Adipocyte (in vitro differentiated cells): Measurements from ENCODE around the gene ZCCHC24.

ENCODE experiments used
- DNase-seq: peaks from one replicate; pipeline ENCODE4 v3.0.0-alpha.2; 2015; ENCODE audit warnings: low read depth
- H3K27me3 ChIP-seq: replicated peaks from 2 replicates; pipeline ENCODE4 v1.7.0; 2013; ENCODE audit warnings: mild to moderate bottlenecking, low read length, moderate library complexity; ENCODE audit not compliant: control insufficient read depth, insufficient read depth
- H3K36me3 ChIP-seq: 2 replicates; pipeline ENCODE4 v1.7.0; 2013; ENCODE audit warnings: low read length, mild to moderate bottlenecking, moderate library complexity; ENCODE audit not compliant: control insufficient read depth, insufficient read depth, severe bottlenecking
- H3K4me1 ChIP-seq: 2 replicates; pipeline ENCODE4 v1.7.0; 2013; ENCODE audit warnings: mild to moderate bottlenecking, low read length, moderate library complexity; ENCODE audit not compliant: control insufficient read depth, insufficient read depth
- H3K4me3 ChIP-seq: 2 replicates; pipeline ENCODE4 v1.7.0; 2013; ENCODE audit warnings: mild to moderate bottlenecking, low read length, moderate library complexity
- H3K9ac ChIP-seq: 2 replicates; pipeline ENCODE4 v1.7.0; 2013; ENCODE audit warnings: mild to moderate bottlenecking, low read length, moderate library complexity
- H3K9me3 ChIP-seq: 2 replicates; pipeline ENCODE4 v1.7.0; 2013; ENCODE audit warnings: mild to moderate bottlenecking, low read length, moderate library complexity; ENCODE audit not compliant: control insufficient read depth

Gene ZCCHC24

DNA sequence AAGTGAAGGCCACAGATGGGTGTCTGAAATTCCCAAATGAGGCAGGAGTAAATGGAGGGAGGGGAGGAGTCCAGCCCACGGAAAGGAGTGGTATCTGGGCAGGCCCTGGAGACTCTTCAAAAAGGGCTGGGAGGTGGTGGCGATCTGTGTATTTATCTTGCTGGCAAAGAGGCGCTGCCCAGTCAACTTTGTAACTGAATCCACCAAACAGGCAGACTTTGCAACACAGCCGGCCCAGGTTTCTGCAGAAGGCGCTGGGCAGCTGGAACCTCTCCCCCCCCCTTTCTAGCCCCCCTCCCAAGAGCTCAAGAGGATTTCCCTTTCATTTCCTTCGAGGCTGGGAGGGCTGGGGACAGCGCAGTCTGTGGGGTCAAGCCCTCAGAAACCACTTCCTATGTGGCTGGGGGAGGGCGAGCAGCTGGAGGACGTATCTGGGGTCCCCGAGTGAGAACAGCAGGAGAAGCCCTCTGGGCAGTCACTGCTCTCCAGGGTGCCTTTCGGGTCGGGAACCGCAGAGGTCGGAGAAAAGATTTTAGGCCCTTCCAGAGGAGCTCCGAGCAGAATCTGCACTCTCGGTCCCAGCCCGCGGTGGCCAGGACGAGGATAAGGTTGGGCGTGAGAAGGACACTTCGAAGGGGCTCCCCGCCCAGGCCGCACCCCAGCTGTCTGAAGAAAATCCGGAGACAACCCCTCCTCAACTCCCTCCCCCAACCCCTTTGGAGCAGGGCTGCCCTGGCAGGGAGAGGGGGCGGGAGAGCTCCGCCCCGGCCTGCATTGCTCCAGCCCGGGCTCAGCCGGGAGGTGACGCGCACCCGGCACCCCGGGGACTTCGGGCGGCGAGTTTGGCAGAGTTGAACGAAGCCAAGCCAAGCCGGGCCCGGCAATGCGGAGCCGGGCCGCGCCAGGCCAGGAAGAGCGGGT, 965 bp downstream of the ZCCHC24 start:
- H3K27me3 ChIP-seq: no peaks in the 10 kb centered on the region
- H3K9me3 ChIP-seq: no peaks in the 10 kb centered on the region
- peak; percentile 78 for DNase-seq
- peaks cover 41% of the 10 kb centered on the region for H3K4me1 ChIP-seq
- peaks cover 18% of the 10 kb centered on the region for H3K36me3 ChIP-seq
- peak overlapping the region; percentile 97 for H3K4me3 ChIP-seq
- peak overlapping the region; percentile 99 for H3K9ac ChIP-seq

DNA sequence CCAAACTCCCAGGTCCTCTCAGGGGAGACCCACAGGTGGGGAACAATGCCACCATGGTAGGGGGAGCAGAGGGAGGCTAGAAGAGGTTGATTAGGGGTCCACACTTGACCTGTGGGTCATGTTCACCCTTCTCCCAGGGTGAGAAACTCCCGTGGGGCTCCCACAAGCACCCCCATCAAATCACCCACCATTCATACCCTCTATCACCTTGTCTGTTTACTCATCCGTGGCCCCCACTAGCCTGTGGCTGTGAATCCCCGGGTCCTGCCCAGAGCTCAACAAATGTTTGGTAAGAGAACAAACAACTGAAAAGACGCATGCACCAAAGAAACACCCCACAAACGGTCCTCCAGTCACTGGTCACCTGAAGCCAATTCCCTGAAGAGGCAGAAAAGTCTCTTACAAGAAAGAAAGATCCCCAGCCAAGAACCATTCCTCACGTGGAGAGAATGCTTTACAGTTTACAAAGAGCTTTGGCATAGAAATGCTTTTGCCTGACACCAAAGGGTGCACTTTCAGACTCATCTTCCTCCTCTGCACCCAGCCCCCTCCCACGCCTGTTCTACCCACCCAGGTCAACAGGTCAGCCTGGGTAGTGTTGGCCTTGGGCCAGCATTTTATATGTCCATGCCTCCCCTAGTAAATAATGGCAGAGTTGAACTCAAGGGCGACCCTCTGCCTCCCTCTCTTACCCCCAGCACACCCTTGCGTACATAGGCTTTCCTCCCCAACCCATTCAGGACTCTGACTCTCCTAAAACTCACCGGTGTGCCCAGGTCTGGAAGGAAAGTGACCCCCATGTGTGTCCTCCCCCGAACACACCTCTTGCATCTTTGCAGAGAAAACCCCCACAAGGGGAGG, 1.9 kb downstream of the ZCCHC24 start:
- Histone ChIP-seq H3K4me3 (peak overlapping the region; percentile 97), H3K9me3 (no peaks in the 10 kb centered on the region), H3K9ac (peak overlapping the region; percentile 99), H3K4me1 (peaks cover 50% of the 10 kb centered on the region), H3K36me3 (peaks cover 25% of the 10 kb centered on the region), H3K27me3 (no peaks in the 10 kb centered on the region)
- peak; percentile 42 for DNase-seq

DNA sequence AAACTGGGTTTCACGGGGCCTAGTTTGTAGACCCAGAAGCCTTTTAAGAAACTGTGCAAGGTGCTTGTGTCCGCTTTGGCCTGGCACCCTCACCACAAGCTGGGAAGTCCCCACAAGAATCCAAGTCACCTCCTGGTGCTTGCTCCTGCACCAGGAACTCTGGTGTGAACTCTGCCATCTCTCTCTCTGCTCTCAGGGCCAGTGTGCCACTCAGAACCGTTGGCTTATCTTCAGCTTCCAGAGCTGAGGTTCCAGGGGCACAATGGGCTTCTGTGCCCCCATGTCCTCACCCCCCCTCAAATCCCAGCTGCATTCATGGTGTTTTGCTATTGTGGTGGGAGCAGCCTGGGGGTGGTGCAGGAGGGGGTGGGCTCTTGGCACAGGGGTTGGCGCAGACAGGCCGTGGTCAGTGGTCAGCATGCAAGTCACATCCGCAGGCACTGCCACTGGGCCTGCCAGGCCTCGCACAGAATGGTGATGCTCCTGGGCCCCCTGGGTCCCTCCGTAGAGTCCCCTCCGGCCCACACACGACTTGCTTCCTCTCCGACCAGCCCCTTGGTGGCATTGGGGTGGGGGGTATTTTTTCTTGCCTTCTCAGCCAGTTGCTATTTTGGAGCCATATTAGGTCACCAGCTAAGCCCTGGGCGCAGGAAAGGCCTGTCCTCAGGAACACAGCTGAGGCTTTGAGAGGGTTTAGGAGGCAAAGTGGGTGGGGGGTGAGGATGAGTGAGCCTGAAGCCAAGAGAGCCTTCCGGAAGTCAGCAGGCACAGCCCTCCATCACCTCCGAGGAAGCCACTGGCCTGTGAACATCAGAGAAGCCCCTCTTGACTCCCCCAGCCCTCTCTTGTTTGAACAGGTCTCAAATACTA, 3.0 kb downstream of the ZCCHC24 start:
- Histone ChIP-seq H3K36me3 (peaks cover 30% of the 10 kb centered on the region), H3K27me3 (no peaks in the 10 kb centered on the region), H3K9ac (peak overlapping the region; percentile 99), H3K9me3 (no peaks in the 10 kb centered on the region), H3K4me3 (peak overlapping the region; percentile 97), H3K4me1 (peaks cover 61% of the 10 kb centered on the region)
- no peak for DNase-seq

DNA sequence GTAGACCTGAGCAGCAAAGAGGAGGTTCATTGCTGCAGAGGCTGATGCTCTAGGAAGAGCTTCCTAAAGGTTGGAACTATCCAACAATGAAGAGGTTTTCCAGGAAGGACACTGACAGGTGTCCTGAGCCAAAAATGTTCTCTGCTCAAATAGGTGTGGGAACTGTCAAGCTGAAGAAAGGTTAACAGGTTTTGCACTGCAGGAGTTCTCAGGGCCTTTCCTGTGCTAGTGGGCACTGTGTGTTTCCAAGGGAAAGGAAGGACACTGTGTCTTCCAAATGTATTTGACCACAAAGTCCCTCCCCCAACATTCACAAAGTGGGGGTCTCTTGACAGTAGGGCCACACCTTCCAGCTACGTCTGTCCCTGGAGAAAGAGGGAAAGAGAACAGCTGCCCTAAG, 4.0 kb downstream of the ZCCHC24 start:
- H3K4me1 ChIP-seq: peaks cover 67% of the 10 kb centered on the region
- H3K27me3 ChIP-seq: no peaks in the 10 kb centered on the region
- peak overlapping the region; percentile 97 for H3K4me3 ChIP-seq
- peak overlapping the region; percentile 99 for H3K9ac ChIP-seq
- H3K9me3 ChIP-seq: no peaks in the 10 kb centered on the region
- H3K36me3 ChIP-seq: peaks cover 39% of the 10 kb centered on the region
- no peak for DNase-seq

DNA sequence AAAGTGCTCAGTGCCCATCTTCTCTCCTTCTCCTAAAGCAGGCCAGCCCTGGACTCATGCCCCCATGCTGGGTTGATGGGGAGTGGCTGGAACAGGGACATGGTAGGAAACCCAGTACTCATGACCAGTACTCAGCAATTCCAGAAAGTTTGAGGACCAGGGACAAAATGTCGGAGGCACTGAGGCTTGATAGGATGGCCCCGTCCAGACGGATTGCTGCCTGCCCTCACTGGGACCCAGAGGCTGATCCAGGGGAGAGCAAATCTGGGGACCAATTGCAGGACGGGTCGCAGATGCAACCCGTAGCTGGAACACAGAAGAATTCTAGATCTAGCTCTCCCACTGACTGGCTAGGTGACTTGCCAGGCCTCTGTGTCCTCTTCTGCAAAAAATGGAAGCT, 5.1 kb downstream of the ZCCHC24 start:
- peaks cover 79% of the 10 kb centered on the region for H3K4me1 ChIP-seq
- no peaks in the 10 kb centered on the region for H3K9me3 ChIP-seq
- peak overlapping the region; percentile 50 for H3K9ac ChIP-seq
- peaks cover 42% of the 10 kb centered on the region for H3K36me3 ChIP-seq
- DNase-seq: no peak
- no peaks in the 10 kb centered on the region for H3K27me3 ChIP-seq
- H3K4me3 ChIP-seq: peak overlapping the region; percentile 55

DNA sequence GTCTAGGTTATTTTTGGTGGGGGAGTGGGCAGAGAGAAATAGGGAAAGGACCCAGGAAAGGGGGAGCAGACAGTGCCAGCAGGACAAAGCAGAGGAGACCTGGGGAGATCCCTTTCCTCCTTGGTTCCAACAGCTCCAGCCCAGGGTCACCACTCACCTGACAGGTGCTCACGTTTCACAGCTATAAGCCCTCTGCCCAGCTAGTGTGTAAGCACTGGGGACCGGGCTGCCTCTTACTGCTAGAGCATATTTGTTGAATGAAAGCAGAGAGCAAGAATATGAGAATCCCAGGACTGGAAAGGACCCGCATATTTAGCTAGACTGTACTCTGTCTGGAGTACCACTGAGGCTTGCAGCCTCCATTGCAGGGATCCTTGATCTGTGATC, 6.7 kb downstream of the ZCCHC24 start:
- Histone ChIP-seq H3K4me3 (peak overlapping the region; percentile 52), H3K4me1 (peaks cover 93% of the 10 kb centered on the region), H3K9ac (peak overlapping the region; percentile 95), H3K9me3 (no peaks in the 10 kb centered on the region), H3K27me3 (no peaks in the 10 kb centered on the region), H3K36me3 (peaks cover 45% of the 10 kb centered on the region)
- no peak for DNase-seq

DNA sequence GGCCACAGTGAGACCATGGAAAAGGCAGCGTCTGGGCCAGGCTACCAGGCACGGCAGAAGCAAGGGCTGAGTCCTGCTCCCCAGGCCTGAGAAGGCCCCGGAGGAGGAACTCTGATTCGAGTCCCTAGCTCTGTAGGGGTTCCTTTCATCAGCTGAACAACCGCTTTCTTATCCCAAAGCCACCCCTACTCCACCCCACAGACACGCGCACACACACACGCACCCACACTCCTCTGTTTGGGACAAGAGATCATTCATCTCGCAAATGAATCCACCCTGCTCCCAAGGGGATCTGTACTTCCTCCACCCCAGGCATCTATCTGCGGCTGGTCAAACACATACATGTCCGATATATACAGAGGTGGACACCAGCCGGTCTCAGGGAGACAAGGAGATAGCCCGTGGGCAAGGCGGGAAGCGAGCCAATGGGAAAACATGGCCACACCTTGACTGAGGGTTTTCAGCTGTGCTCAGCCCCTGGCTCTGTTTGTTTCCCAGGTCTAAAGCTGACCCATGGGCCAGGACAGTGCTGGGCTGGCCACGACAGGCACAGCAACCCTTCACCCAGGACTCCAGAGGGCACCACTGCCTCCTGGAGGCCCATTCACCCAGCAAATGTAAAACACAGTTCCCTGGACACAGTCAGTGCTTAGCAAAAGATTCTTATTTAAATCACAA, 7.3 kb downstream of the ZCCHC24 start:
- no peak for DNase-seq
- peaks cover 95% of the 10 kb centered on the region for H3K4me1 ChIP-seq
- H3K9ac ChIP-seq: peak overlapping the region; percentile 95
- peaks cover 47% of the 10 kb centered on the region for H3K36me3 ChIP-seq
- peak overlapping the region; percentile 52 for H3K4me3 ChIP-seq
- no peaks in the 10 kb centered on the region for H3K27me3 ChIP-seq
- no peaks in the 10 kb centered on the region for H3K9me3 ChIP-seq

DNA sequence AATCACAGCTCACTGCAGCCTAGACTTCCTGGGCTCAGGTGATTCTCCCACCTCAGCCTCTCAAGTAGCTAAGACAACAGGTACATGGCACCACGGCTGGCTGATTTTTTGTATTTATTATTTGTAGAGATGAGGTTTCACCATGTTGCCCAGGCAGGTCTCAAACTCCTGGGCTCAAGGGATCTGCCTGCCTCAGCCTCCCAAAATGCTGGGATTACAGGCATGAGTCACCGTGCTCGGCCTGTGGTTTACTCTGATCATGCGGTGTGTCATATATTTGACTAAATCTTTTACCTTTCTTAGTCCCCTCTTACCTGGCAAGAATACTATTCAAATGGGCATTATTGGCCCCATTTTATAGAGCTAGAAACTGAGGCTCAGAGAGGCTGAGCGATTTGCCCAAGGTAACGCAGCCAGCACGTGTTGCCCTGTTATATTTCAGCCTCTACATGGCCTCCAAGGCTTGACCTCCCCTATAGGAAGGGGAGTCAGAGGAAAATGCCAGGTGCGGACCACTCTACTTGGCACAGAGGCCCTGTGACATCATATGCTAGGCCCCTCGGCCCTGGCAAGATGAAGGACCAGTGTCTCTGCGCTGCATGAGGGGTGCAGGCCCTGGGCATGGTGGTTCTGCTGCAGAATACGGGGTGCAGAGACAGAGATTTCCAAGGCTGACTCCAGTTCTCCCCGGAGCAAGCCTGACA, 8.2 kb downstream of the ZCCHC24 start:
- peaks cover 96% of the 10 kb centered on the region for H3K4me1 ChIP-seq
- DNase-seq: no peak
- peak overlapping the region; percentile 52 for H3K4me3 ChIP-seq
- H3K9me3 ChIP-seq: no peaks in the 10 kb centered on the region
- H3K27me3 ChIP-seq: no peaks in the 10 kb centered on the region
- peaks cover 47% of the 10 kb centered on the region for H3K36me3 ChIP-seq
- H3K9ac ChIP-seq: peak overlapping the region; percentile 95

DNA sequence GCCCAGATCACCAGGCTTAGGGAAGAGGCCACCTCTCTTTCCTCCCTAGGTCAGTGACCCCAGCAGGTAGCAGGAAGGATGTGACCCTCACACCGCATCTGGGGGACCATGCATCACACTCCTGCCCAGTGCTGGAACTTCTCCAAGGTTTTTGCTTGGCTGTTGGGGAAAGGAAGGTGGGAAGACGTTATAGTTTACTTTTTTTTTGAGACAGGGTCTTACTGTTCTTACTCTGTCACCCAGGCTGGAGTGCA, 8.6 kb downstream of the ZCCHC24 start:
- Histone ChIP-seq H3K4me1 (peaks cover 96% of the 10 kb centered on the region), H3K4me3 (no peak overlapping the region)

More for the DNA sequence above, 8.6 kb downstream of the ZCCHC24 start:
- H3K27me3 ChIP-seq: no peaks in the 10 kb centered on the region
- DNase-seq: no peak
- H3K36me3 ChIP-seq: peaks cover 47% of the 10 kb centered on the region
- H3K9me3 ChIP-seq: no peaks in the 10 kb centered on the region
- H3K9ac ChIP-seq: peak overlapping the region; percentile 95
